Loucy (cell line): Measurements from ENCODE around the gene NID2.

ENCODE experiments used
- H2AFZ ChIP-seq: fragments of 200-600 bp; sonication (generic); 2 replicates; pipeline ENCODE4 v1.6.0; 2016; ENCODE audit warnings: antibody characterized with exemption, mild to moderate bottlenecking, low read length, moderate library complexity
- H3F3A ChIP-seq: fragments of 200-600 bp; 2 replicates; pipeline ENCODE4 v1.6.0; 2016; ENCODE audit warnings: antibody characterized with exemption, low read depth, mild to moderate bottlenecking
- H3K27me3 ChIP-seq: fragments of 200-600 bp; sonication (generic); 2 replicates; pipeline ENCODE4 v1.6.1; 2014; ENCODE audit warnings: low read length, mild to moderate bottlenecking; ENCODE audit not compliant: insufficient read depth, poor library complexity, severe bottlenecking
- H3K36me3 ChIP-seq: fragments of 200-600 bp; sonication (generic); 2 replicates; pipeline ENCODE4 v1.6.1; 2016; ENCODE audit warnings: low read length; ENCODE audit not compliant: insufficient read depth
- H3K4me1 ChIP-seq: fragments of 200-600 bp; sonication (generic); 2 replicates; pipeline ENCODE4 v1.5.1; 2014; ENCODE audit warnings: low read length, mild to moderate bottlenecking; ENCODE audit not compliant: insufficient read depth, poor library complexity, severe bottlenecking
- H3K4me2 ChIP-seq: fragments of 200-600 bp; sonication (generic); 2 replicates; pipeline ENCODE4 v1.6.0; 2014; ENCODE audit warnings: antibody characterized with exemption, low read length, low read depth, mild to moderate bottlenecking; ENCODE audit not compliant: poor library complexity, severe bottlenecking
- H3K4me3 ChIP-seq: fragments of 200-600 bp; sonication (generic); 2 replicates; pipeline ENCODE4 v1.5.1; 2014; ENCODE audit warnings: low read length, mild to moderate bottlenecking, mixed read lengths; ENCODE audit not compliant: poor library complexity, severe bottlenecking
- H3K79me2 ChIP-seq: fragments of 200-600 bp; sonication (generic); 2 replicates; pipeline ENCODE4 v1.6.1; 2014; ENCODE audit warnings: low read length; ENCODE audit not compliant: insufficient read depth
- H3K9ac ChIP-seq: fragments of 200-600 bp; sonication (generic); 2 replicates; pipeline ENCODE4 v1.6.0; 2014; ENCODE audit warnings: mild to moderate bottlenecking, low read depth, low read length, moderate library complexity; ENCODE audit not compliant: poor library complexity, severe bottlenecking
- H3K9me2 ChIP-seq: fragments of 200-600 bp; sonication (generic); replicated peaks from 2 replicates; pipeline ENCODE4 v1.6.1; 2016; ENCODE audit warnings: low read depth, low read length, mixed read lengths
- H3K9me3 ChIP-seq: fragments of 200-600 bp; sonication (generic); 2 replicates; pipeline ENCODE4 v1.6.1; 2014; ENCODE audit warnings: mild to moderate bottlenecking, antibody characterized with exemption, low read length, low read depth; ENCODE audit not compliant: insufficient read depth
- H4K20me1 ChIP-seq: fragments of 200-600 bp; sonication (generic); 2 replicates; pipeline ENCODE4 v1.6.0; 2014; ENCODE audit warnings: antibody characterized with exemption, low read length, mild to moderate bottlenecking; ENCODE audit not compliant: insufficient read depth, poor library complexity, severe bottlenecking
- CTCF ChIP-seq: fragments of 200-600 bp; sonication (generic); conservative IDR thresholded peaks from 2 replicates; pipeline ENCODE4 v1.5.1; 2014; ENCODE audit warnings: mild to moderate bottlenecking, antibody characterized with exemption, low read length
- EZH2phosphoT487 ChIP-seq: fragments of 200-600 bp; IDR thresholded peaks from 2 replicates; pipeline ENCODE4 v1.6.1; 2018; ENCODE audit warnings: antibody characterized with exemption, mild to moderate bottlenecking, moderate library complexity, borderline replicate concordance

NID2 gene

GRCh38 chr14:51981218-51981854 lies 87.5 kb downstream of the NID2 start:
- no peak overlapping the region for H3K4me2 ChIP-seq
- H3K79me2 ChIP-seq = no peaks in the 10 kb centered on the region
- H4K20me1 ChIP-seq = no peaks in the 10 kb centered on the region
- no peaks in the 10 kb centered on the region for H3F3A ChIP-seq
- no peak overlapping the region for H2AFZ ChIP-seq
- no peak overlapping the region for H3K9ac ChIP-seq
- no peaks in the 10 kb centered on the region for H3K9me3 ChIP-seq
- TF ChIP-seq EZH2phosphoT487 = no peak
- TF ChIP-seq CTCF = no peak
- no peaks in the 10 kb centered on the region for H3K4me1 ChIP-seq
- no peaks in the 10 kb centered on the region for H3K36me3 ChIP-seq
- H3K4me3 ChIP-seq = no peak overlapping the region
- no peaks in the 10 kb centered on the region for H3K27me3 ChIP-seq
- H3K9me2 ChIP-seq = no peaks in the 10 kb centered on the region

GRCh38 chr14:51979088-51979709 lies 89.7 kb downstream of the NID2 start:
- Histone ChIP-seq H3K4me1 (no peaks in the 10 kb centered on the region), H3K27me3 (no peaks in the 10 kb centered on the region), H3K9me3 (no peaks in the 10 kb centered on the region), H4K20me1 (no peaks in the 10 kb centered on the region), H3K4me3 (no peak overlapping the region), H3K9ac (no peak overlapping the region), H3K9me2 (no peaks in the 10 kb centered on the region), H3K79me2 (no peaks in the 10 kb centered on the region), H3K4me2 (no peak overlapping the region), H3F3A (no peaks in the 10 kb centered on the region), H2AFZ (0 out of 2 replicates have a peak overlapping the region, but pooled peaks have one; percentile 7), H3K36me3 (no peaks in the 10 kb centered on the region)
- TF ChIP-seq EZH2phosphoT487 (no peak), CTCF (peak; percentile 97)

- H3K9me3 ChIP-seq = no peaks in the 10 kb centered on the region
- H3F3A ChIP-seq = no peaks in the 10 kb centered on the region
- TF ChIP-seq EZH2phosphoT487 = no peak
- no peaks in the 10 kb centered on the region for H3K4me1 ChIP-seq
- no peaks in the 10 kb centered on the region for H3K27me3 ChIP-seq
- 0 out of 2 replicates have a peak overlapping the region, but pooled peaks have one; percentile 7 for H2AFZ ChIP-seq
- H3K4me2 ChIP-seq = no peak overlapping the region
- H3K36me3 ChIP-seq = no peaks in the 10 kb centered on the region
- no peak overlapping the region for H3K9ac ChIP-seq
- no peaks in the 10 kb centered on the region for H4K20me1 ChIP-seq
- H3K4me3 ChIP-seq = no peak overlapping the region
- no peaks in the 10 kb centered on the region for H3K79me2 ChIP-seq
- no peaks in the 10 kb centered on the region for H3K9me2 ChIP-seq
Measured at GRCh38 chr14:51978681-51979085, 90.2 kb downstream of the NID2 start.
